PFSK-1 (cell line): Measurements from ENCODE around the gene SPRY2.

ENCODE experiments used
- FOXP2 ChIP-seq: optimal IDR thresholded peaks from 2 replicates; pipeline ENCODE3; 2011; ENCODE audit warnings: borderline replicate concordance, control low read depth, inconsistent platforms; ENCODE audit not compliant: insufficient read depth; ENCODE audit errors: extremely low read length, extremely low read depth
- POLR2AphosphoS5 ChIP-seq: IDR thresholded peaks from 2 replicates; pipeline ENCODE4 v1.6.1; 2012; ENCODE audit warnings: low read depth, mild to moderate bottlenecking, control low read depth, low read length, moderate library complexity
- SIN3A ChIP-seq: IDR thresholded peaks from 2 replicates; pipeline ENCODE4 v1.6.1; 2012; ENCODE audit warnings: mild to moderate bottlenecking, low read length, moderate library complexity, borderline replicate concordance; ENCODE audit not compliant: insufficient read depth
- TAF1 ChIP-seq: IDR thresholded peaks from 2 replicates; pipeline ENCODE4 v1.6.1; 2012; ENCODE audit warnings: low read length, control low read depth, borderline replicate concordance; ENCODE audit not compliant: insufficient read depth

- TF ChIP-seq SIN3A (no peak), TAF1 (no peak), POLR2AphosphoS5 (no peak), FOXP2 (no peak)
Observed at GRCh38 chr13:80348314-80348713, 7.4 kb upstream of the SPRY2 start.
